ENCODE results near the gene ATXN7L1.

Gene ATXN7L1

GRCh38 chr7:105655500-105656380 lies 220.7 kb downstream of the ATXN7L1 start:
- no peak for TF ChIP-seq CTCF (IDR thresholded peaks at IDR 0.05; ENCODE audit: low read depth, low read length)
- H3K4me3 ChIP-seq (ENCODE audit: low read depth, low read length), result no peak overlapping the region
- DNase-seq (ENCODE audit: low read depth, low spot score), result no peak
- in situ Hi-C loops (cut with HindIII; ENCODE audit: low sequenced_read_pairs), result no loop called here

- H3K4me3 ChIP-seq (ENCODE audit: low read depth, low read length), result no peak overlapping the region
- TF ChIP-seq CTCF (IDR thresholded peaks at IDR 0.05; ENCODE audit: low read depth, low read length), result no peak
- peak; percentile 62 for DNase-seq (ENCODE audit: low read depth, low spot score)
- in situ Hi-C loops (cut with HindIII; ENCODE audit: low sequenced_read_pairs), result no loop called here
Measured at GRCh38 chr7:105655067-105655466, 221.3 kb downstream of the ATXN7L1 start.

GRCh38 chr7:105654095-105654686 lies 222.2 kb downstream of the ATXN7L1 start:
- no peak for TF ChIP-seq CTCF (IDR thresholded peaks at IDR 0.05; ENCODE audit: low read depth, low read length)
- in situ Hi-C loops (cut with HindIII; ENCODE audit: low sequenced_read_pairs), result no loop called here
- no peak overlapping the region for H3K4me3 ChIP-seq (ENCODE audit: low read depth, low read length)
- no peak for DNase-seq (ENCODE audit: low read depth, low spot score)

GRCh38 chr7:105653441-105654005 lies 222.9 kb downstream of the ATXN7L1 start:
- no peak overlapping the region for H3K4me3 ChIP-seq (ENCODE audit: low read depth, low read length)
- in situ Hi-C loops (cut with HindIII; ENCODE audit: low sequenced_read_pairs), result no loop called here
- DNase-seq (ENCODE audit: low read depth, low spot score), result no peak
- no peak for TF ChIP-seq CTCF (IDR thresholded peaks at IDR 0.05; ENCODE audit: low read depth, low read length)

GRCh38 chr7:105652359-105652993 lies 223.9 kb downstream of the ATXN7L1 start:
- H3K4me3 ChIP-seq (ENCODE audit: low read depth, low read length), result no peak overlapping the region
- DNase-seq (ENCODE audit: low read depth, low spot score), result peak; percentile 58
- peak; percentile 96 for TF ChIP-seq CTCF (IDR thresholded peaks at IDR 0.05; ENCODE audit: low read depth, low read length)
- in situ Hi-C loops (cut with HindIII; ENCODE audit: low sequenced_read_pairs), result no loop called here

GRCh38 chr7:105651798-105652197 lies 224.6 kb downstream of the ATXN7L1 start:
- no peak overlapping the region for H3K4me3 ChIP-seq (ENCODE audit: low read depth, low read length)
- TF ChIP-seq CTCF (IDR thresholded peaks at IDR 0.05; ENCODE audit: low read depth, low read length), result no peak
- no peak for DNase-seq (ENCODE audit: low read depth, low spot score)
- in situ Hi-C loops (cut with HindIII; ENCODE audit: low sequenced_read_pairs), result no loop called here

Measured in astrocyte of the spinal cord (primary cell).